ENCODE data around the gene SORL1.

The SORL1 gene

DNA sequence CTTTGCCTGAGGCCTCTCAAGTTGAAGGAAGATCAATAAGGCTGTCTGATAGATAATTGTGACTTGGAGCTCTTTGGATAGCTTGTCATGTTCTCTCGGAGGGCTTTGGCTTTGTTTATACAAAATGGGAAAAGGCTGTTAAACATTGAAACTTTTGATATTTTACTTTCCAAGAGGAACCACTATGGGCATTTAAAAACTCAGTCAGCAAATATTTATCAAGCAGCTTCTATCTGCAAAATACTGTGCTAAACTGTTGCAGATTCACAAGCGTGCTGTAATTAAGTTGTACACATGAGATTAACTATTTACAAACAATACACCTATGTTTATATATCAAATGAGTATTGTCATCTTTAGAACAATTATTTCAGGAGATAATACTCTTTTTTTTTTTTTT, 34.5 kb upstream of the SORL1 start:
- in situ Hi-C loops (cut with HindIII; ENCODE audit: low pct_ligation_motif_present, low sequenced_read_pairs) = no loop called here
- H3K27me3 ChIP-seq (replicated peaks) = no peaks in the 10 kb centered on the region
- H3K4me3 ChIP-seq (ENCODE audit: low read depth, low read length) = no peak overlapping the region
- TF ChIP-seq, protein P1, sequence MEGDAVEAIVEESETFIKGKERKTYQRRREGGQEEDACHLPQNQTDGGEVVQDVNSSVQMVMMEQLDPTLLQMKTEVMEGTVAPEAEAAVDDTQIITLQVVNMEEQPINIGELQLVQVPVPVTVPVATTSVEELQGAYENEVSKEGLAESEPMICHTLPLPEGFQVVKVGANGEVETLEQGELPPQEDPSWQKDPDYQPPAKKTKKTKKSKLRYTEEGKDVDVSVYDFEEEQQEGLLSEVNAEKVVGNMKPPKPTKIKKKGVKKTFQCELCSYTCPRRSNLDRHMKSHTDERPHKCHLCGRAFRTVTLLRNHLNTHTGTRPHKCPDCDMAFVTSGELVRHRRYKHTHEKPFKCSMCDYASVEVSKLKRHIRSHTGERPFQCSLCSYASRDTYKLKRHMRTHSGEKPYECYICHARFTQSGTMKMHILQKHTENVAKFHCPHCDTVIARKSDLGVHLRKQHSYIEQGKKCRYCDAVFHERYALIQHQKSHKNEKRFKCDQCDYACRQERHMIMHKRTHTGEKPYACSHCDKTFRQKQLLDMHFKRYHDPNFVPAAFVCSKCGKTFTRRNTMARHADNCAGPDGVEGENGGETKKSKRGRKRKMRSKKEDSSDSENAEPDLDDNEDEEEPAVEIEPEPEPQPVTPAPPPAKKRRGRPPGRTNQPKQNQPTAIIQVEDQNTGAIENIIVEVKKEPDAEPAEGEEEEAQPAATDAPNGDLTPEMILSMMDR (IDR thresholded peaks at IDR 0.05; ENCODE audit: low read depth, low read length, missing control alignments) = no peak
- H3K36me3 ChIP-seq (replicated peaks) = no peaks in the 10 kb centered on the region
- DNase-seq = no peak
- H3K27ac ChIP-seq = no peak overlapping the region

DNA sequence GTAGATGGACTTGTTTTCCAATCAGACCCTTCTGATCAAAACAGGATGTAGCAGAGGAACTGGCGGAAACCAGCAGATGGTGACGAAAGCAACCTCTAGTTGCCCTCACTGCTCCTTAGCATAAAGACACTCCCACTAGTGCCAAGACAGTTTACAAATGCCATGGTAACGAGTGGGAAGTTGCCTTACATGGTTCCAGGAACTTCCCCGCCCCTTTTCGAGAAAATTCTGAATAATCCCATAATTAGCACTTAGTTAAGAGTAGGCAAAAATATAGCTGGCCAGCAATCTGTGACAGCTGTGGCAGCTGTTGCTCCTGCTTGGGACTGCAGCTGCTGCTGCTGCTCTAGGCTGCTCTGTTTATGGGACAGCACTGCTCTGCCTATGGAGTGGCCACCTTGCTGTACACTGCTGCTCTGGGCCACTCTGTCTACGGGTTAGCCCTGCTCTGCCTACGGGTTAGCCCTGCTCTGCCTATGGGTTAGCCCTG, 33.4 kb upstream of the SORL1 start:
- in situ Hi-C loops (cut with HindIII; ENCODE audit: low pct_ligation_motif_present, low sequenced_read_pairs) = no loop called here
- H3K27me3 ChIP-seq (replicated peaks) = no peaks in the 10 kb centered on the region
- no peak for DNase-seq
- no peak overlapping the region for H3K4me3 ChIP-seq (ENCODE audit: low read depth, low read length)
- TF ChIP-seq, protein P1 (IDR thresholded peaks at IDR 0.05; ENCODE audit: low read depth, low read length, missing control alignments) = no peak
- no peaks in the 10 kb centered on the region for H3K36me3 ChIP-seq (replicated peaks)
- no peak overlapping the region for H3K27ac ChIP-seq

DNA sequence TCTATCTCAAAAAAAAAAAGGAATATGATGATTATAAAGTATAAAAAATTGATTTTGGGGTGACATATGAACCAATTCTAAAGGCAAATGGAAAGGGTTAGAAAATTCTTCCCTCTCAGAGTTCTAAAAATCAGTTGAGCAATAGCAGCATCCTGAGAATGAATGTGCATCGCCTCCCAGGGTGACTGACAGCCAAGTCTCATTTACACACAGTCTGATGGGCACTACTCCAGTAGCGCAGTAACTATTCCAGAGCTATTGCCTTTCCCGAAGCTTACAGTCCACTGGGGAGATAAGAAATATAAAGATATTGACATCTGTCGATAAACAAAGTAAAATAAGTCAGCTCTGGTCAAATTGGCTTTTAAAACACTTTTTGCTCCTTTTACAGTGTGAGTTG, 32.3 kb upstream of the SORL1 start:
- Histone ChIP-seq H3K27me3 (replicated peaks) (no peaks in the 10 kb centered on the region), H3K4me3 (ENCODE audit: low read depth, low read length) (no peak overlapping the region), H3K36me3 (replicated peaks) (no peaks in the 10 kb centered on the region), H3K27ac (no peak overlapping the region)
- in situ Hi-C loops (cut with HindIII; ENCODE audit: low pct_ligation_motif_present, low sequenced_read_pairs) = no loop called here
- DNase-seq = no peak
- TF ChIP-seq, protein P1 (IDR thresholded peaks at IDR 0.05; ENCODE audit: low read depth, low read length, missing control alignments) = no peak

DNA sequence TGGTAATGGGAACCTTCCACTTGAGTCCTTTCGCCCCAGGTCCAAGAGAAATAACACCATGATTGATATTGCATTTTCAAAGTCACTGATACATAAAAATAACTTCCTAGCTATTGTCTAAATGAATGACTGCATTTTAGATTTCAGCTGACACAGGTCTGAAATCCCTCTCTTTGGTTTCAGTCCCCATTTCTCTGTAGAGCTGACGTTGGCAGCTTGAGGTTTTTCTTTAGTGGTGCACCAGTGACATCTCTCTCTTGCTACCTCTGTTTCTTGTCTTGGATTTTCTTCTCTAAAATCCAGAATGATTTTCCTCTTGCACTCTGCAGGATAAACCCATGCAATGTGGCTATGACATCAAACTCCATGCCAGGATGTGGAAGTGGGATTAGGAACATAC, 31.7 kb upstream of the SORL1 start:
- Histone ChIP-seq H3K4me3 (ENCODE audit: low read depth, low read length) (no peak overlapping the region), H3K27me3 (replicated peaks) (no peaks in the 10 kb centered on the region), H3K36me3 (replicated peaks) (no peaks in the 10 kb centered on the region), H3K27ac (no peak overlapping the region)
- no peak for DNase-seq
- in situ Hi-C loops (cut with HindIII; ENCODE audit: low pct_ligation_motif_present, low sequenced_read_pairs) = no loop called here
- TF ChIP-seq, protein P1 (IDR thresholded peaks at IDR 0.05; ENCODE audit: low read depth, low read length, missing control alignments) = no peak

DNA sequence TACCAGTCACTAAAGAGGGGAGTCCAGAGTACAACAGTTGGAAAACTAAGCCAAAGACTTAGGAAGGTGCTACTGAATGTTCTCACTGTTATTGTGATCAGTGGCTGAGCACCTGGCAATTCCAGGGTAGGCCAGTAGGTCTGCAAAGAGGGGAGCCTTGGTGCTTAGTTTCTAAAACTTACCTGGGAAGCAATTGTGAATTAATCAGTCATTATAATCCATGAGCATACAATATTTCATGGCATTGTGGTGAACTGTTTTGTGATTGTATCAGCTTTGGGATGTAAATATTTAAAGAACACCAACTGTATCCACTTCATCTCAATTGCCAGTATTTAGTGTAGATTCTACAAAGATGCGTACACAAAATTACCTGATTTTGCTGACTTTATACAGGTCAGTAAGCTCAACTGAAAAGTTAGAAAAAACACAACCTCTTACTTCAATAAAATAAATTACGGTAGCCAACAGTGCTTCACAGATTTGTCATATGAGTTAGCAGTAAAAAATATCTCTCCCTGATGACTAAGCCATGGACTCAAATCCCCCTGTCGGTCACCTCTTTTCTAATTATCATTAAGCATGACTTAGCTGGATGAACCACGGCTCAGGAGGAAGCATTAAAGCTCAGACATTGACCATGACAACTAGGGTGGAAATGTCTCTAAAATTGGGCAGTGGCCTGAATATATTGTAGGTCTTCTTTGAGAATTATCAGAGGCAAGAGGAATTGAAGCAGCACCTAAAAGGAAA, 30.8 kb upstream of the SORL1 start:
- DNase-seq = no peak
- TF ChIP-seq, protein P1 (IDR thresholded peaks at IDR 0.05; ENCODE audit: low read depth, low read length, missing control alignments) = no peak
- H3K27me3 ChIP-seq (replicated peaks) = no peaks in the 10 kb centered on the region
- no peak overlapping the region for H3K4me3 ChIP-seq (ENCODE audit: low read depth, low read length)
- in situ Hi-C loops (cut with HindIII; ENCODE audit: low pct_ligation_motif_present, low sequenced_read_pairs) = no loop called here
- no peak overlapping the region for H3K27ac ChIP-seq
- H3K36me3 ChIP-seq (replicated peaks) = no peaks in the 10 kb centered on the region

DNA sequence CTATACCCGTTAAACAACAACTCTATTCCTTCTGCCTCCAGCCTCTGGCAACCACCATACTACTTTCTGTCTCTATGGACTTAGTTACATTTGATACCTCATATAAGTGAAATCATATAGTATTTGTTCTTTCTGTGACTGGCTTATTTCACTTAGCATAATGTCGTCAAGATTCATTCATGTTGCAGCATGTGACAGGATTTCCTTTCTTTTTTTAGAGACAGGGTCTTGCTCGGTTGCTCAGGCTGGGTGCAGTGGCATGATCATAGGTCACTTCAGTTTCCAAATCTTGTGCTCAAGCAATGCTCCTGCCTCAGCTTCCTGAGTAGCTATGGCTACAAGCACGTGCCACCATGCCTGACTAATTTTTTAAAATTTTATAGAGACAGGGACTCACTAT, 29.4 kb upstream of the SORL1 start:
- no peak overlapping the region for H3K27ac ChIP-seq
- DNase-seq = no peak
- TF ChIP-seq, protein P1 (IDR thresholded peaks at IDR 0.05; ENCODE audit: low read depth, low read length, missing control alignments) = no peak
- no peak overlapping the region for H3K4me3 ChIP-seq (ENCODE audit: low read depth, low read length)
- H3K36me3 ChIP-seq (replicated peaks) = no peaks in the 10 kb centered on the region
- in situ Hi-C loops (cut with HindIII; ENCODE audit: low pct_ligation_motif_present, low sequenced_read_pairs) = no loop called here
- peaks cover 8% of the 10 kb centered on the region for H3K27me3 ChIP-seq (replicated peaks)

Measured in brain microvascular endothelial cell (primary cell).